Pericardium fibroblast (primary cell): ENCODE data around the gene SLC17A5. TPM values are rescaled to one million over a fixed set of nuclear protein-coding genes. Genes with fewer than 3 reads are reported as not detected.

Source experiments
- total RNA-seq: library from RNA; depleted of rRNA; stranded (reverse); fragments of >200 nt; gene quantifications from 2 replicates; pipeline ENCODE4 v1.2.3, GENCODE V29; 2015

The SLC17A5 gene
- total RNA-seq: 12.2 and 22.3 TPM in 2 replicates

DNA sequence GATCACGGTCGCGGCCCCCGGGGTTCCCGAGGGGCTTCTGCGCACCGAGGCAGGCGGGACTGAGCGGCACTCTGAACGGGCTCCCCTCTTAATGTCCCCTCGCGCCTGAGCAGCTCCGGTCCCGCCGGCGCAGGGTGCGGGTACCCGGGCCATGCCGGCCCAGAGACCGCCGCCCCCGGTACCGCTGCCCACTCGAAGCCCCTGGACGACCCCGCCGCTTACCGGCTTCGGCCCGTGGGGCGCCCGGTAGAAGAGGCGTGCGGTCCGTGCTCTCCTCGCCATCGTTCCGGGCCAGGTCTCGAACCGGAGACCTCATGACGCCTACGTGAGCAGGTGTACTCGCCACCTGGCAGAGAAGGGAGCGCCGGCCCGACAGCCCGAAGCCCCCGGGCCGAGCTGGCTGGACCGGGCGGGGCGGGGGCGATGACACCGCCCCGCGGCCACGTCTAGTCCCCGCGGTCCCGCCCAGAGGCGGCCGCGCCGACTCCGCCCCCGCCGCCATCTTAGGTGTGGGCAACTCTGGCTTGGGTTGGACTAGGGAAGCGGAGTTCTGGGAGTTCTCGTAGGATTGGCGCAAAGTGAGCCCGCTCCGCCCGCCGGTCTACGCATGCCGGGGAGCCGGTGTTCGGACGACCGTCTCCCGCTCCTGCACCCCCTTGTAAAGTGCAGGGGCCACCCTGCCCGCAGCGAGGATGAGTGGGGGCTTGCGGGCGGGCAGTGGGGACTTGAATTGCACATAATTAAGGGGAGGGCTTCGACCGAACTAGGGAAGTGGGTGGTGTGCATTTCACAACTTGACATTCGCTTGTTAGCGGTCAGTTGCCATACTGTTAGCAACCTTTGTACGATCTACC is at the start of gene SLC17A5:
Gene SLC17A5 (minus strand): TSS at position 422 of the 854 bp plus-strand sequence. CDS start 106 bp downstream, at position 316.

DNA sequence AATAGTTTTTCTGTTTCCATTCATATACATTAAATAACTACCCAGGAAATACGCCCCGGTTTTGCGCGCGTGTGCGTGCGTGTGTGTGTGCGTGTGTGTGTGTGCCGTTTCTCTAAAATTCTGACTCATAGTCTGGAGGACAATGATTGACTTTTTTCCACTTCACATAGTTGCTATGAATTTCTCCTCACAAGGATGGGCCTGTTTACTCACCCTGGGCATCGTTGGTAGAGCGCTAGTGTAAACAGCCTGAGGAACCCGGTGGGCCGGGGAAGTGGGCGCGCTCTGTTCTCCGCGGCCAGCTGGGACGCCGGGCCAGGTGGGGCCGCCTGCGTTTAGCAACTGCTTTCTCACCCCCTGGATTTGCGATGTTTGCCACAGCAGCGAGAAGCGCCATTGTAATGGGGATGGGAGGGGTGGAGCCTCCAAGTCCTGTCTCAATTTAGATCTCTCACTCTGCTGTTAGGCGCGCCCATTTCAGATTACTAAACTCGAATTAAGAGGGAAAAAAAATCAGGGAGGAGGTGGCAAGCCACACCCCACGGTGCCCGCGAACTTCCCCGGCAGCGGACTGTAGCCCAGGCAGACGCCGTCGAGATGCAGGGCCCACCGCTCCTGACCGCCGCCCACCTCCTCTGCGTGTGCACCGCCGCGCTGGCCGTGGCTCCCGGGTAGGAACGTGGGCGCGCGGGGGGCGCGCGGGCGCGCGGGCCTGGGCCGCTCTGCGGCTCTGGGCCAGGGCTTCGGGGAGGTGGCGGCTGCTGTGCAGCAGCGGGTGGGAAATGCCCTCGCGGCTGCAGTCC is 42.0 kb upstream of the SLC17A5 start, which contains the start of gene CD109:
Gene CD109 (plus strand): TSS at position 585 of the 803 bp plus-strand sequence. CDS start 13 bp downstream, at position 598.

Other genes with a start within 250 kb of the SLC17A5 start
- gene CGAS, start 201.7 kb downstream of the SLC17A5 start, total RNA-seq: 2.7 and 2.8 TPM in 2 replicates
- gene MTO1, start 192.3 kb downstream of the SLC17A5 start, total RNA-seq: 18.3 and 23.7 TPM in 2 replicates
- 14,994 and 19,753 TPM in 2 replicates for gene EEF1A1, start 133.0 kb downstream of the SLC17A5 start, total RNA-seq
- gene CD109, start 42.2 kb upstream of the SLC17A5 start, total RNA-seq: 16.6 and 35.7 TPM in 2 replicates